SK-N-SH (cell line): ENCODE data around the gene IQGAP1. TPM values are rescaled to one million over a fixed set of nuclear protein-coding genes. Genes with fewer than 3 reads are reported as not detected.

Experiments
- CTCF ChIA-PET: fragments of 300-600, 350-600 bp; formaldehyde crosslinking; extraction: SDS; loops from one replicate; lab custom pipeline; 2021; lab: Yijun Ruan, JAX
- POLR2A ChIA-PET: fragments of 350-600 bp; sonication (Branson Sonifier 250); formaldehyde crosslinking; extraction: SDS; loops from one replicate; lab custom pipeline; 2020; ENCODE audit warnings: antibody characterized with exemption, inconsistent platforms; lab: Yijun Ruan, JAX
- DNase-seq: peaks from one replicate; pipeline ENCODE4 v3.0.0; 2012
- H2AFZ ChIP-seq: fragments of 200-600 bp; sonication (generic); 2 replicates; pipeline ENCODE4 v1.8.1; 2016; ENCODE audit warnings: antibody characterized with exemption, mild to moderate bottlenecking, low read depth
- H3F3A ChIP-seq: fragments of 200-600 bp; sonication (generic); replicated peaks from 2 replicates; pipeline ENCODE3; 2016; ENCODE audit warnings: antibody characterized with exemption, mild to moderate bottlenecking; ENCODE audit not compliant: insufficient read depth
- H3K27ac ChIP-seq, 2 experiments: fragments of 200-500 bp in 1 of 2; fragments of 200-600 bp in 1 of 2; sonication (Bioruptor generic) in 1 of 2; sonication (generic), shearing (Covaris generic) in 1 of 2; 2 replicates each; pipeline versions ENCODE4 v1.5.1 to v1.6.1; 2014 to 2016; ENCODE audit warnings: low read depth in 2 of 2, inconsistent platforms in 1 of 2, low read length in 1 of 2, mild to moderate bottlenecking in 1 of 2, mixed read lengths in 1 of 2
- H3K27me3 ChIP-seq: fragments of 200-600 bp; sonication (generic), shearing (Covaris generic); 2 replicates; pipeline ENCODE4 v1.6.1; 2016; ENCODE audit warnings: mixed run types; ENCODE audit not compliant: insufficient read depth
- H3K36me3 ChIP-seq, 2 experiments: fragments of 200-500 bp in 1 of 2; fragments of 200-600 bp in 1 of 2; sonication (Bioruptor generic) in 1 of 2; sonication (generic) in 1 of 2; replicated peaks in 1 of 2; 2 replicates each; pipeline versions ENCODE3 to v1.5.1; 2014 to 2016; ENCODE audit warnings: low read length in 1 of 2, mild to moderate bottlenecking in 1 of 2; ENCODE audit not compliant: insufficient read depth in 2 of 2, control insufficient read depth in 1 of 2
- H3K4me1 ChIP-seq, 2 experiments: fragments of 200-500 bp in 1 of 2; fragments of 200-600 bp in 1 of 2; sonication (Bioruptor generic) in 1 of 2; sonication (generic), shearing (Covaris generic) in 1 of 2; 2 replicates each; pipeline versions ENCODE4 v1.5.1 to v1.6.1; 2014 to 2016; ENCODE audit warnings: low read depth in 1 of 2, low read length in 1 of 2, mixed run types in 1 of 2; ENCODE audit not compliant: insufficient read depth in 2 of 2, control insufficient read depth in 1 of 2
- H3K4me2 ChIP-seq: fragments of 200-600 bp; sonication (generic), shearing (Covaris generic); 2 replicates; pipeline ENCODE4 v1.6.1; 2017; ENCODE audit warnings: mixed run types
- H3K4me3 ChIP-seq, 2 experiments: fragments of 200-500 bp in 1 of 2; fragments of 200-600 bp in 1 of 2; sonication (Bioruptor generic) in 1 of 2; sonication (generic), shearing (Covaris generic) in 1 of 2; 2 replicates each; pipeline versions ENCODE4 v1.5.1 to v1.8.1; 2014 to 2016; ENCODE audit warnings: low read depth in 2 of 2, inconsistent platforms in 1 of 2, low read length in 1 of 2, mild to moderate bottlenecking in 1 of 2, mixed read lengths in 1 of 2, moderate library complexity in 1 of 2
- H3K79me2 ChIP-seq: fragments of 200-600 bp; sonication (generic); 2 replicates; pipeline ENCODE4 v1.8.1; 2017; ENCODE audit warnings: mild to moderate bottlenecking; ENCODE audit not compliant: insufficient read depth
- H3K9ac ChIP-seq: fragments of 200-600 bp; sonication (generic); 2 replicates; pipeline ENCODE4 v1.6.1; 2017; ENCODE audit warnings: mixed run types
- H3K9me2 ChIP-seq: fragments of 200-600 bp; sonication (generic); 2 replicates; pipeline ENCODE4 v1.6.1; 2017; ENCODE audit warnings: mixed run types
- H3K9me3 ChIP-seq: fragments of 200-600 bp; sonication (generic); 2 replicates; pipeline ENCODE4 v1.6.1; 2017; ENCODE audit warnings: mixed run types, mild to moderate bottlenecking, moderate library complexity
- H4K20me1 ChIP-seq: fragments of 200-600 bp; sonication (generic); 2 replicates; pipeline ENCODE4 v1.6.1; 2017; ENCODE audit warnings: mild to moderate bottlenecking, mixed run types; ENCODE audit not compliant: insufficient read depth
- EP300 ChIP-seq, 2 experiments: IDR thresholded peaks; 2 replicates each; pipeline versions ENCODE4 v1.4.0 to v1.6.1; 2012; ENCODE audit warnings: borderline replicate concordance in 1 of 2, low read depth in 1 of 2, low read length in 1 of 2
- EZH2phosphoT487 ChIP-seq: fragments of 200-600 bp; sonication (generic); IDR thresholded peaks from 2 replicates; pipeline ENCODE4 v1.6.1; 2017; ENCODE audit warnings: low read depth, mixed run types, mild to moderate bottlenecking, antibody characterized with exemption, moderate library complexity, borderline replicate concordance
- FOSL2 ChIP-seq: IDR thresholded peaks from 2 replicates; pipeline ENCODE4 v1.4.0; 2012; ENCODE audit warnings: low read depth, mild to moderate bottlenecking, moderate library complexity, borderline replicate concordance
- FOXJ3 ChIP-seq: sonication (generic); formaldehyde crosslinking; IDR thresholded peaks from 2 replicates; pipeline ENCODE4 v1.5.1; 2020; ENCODE audit warnings: mild to moderate bottlenecking, missing genetic modification reagents
- FOXM1 ChIP-seq: IDR thresholded peaks from 2 replicates; pipeline ENCODE4 v1.4.0; 2012; ENCODE audit warnings: low read depth, mild to moderate bottlenecking
- JUND ChIP-seq: IDR thresholded peaks from 2 replicates; pipeline ENCODE4 v1.4.0; 2012
- NRF1 ChIP-seq: IDR thresholded peaks from 2 replicates; pipeline ENCODE4 v1.6.1; 2012; ENCODE audit warnings: low read depth, mild to moderate bottlenecking, low read length
- POLR2AphosphoS5 ChIP-seq: IDR thresholded peaks from 2 replicates; pipeline ENCODE4 v1.6.1; 2012; ENCODE audit warnings: low read depth, low read length
- RAD21 ChIP-seq: IDR thresholded peaks from 2 replicates; pipeline ENCODE4 v1.6.1; 2012; ENCODE audit warnings: mild to moderate bottlenecking, low read length
- RFX5 ChIP-seq: IDR thresholded peaks from 2 replicates; pipeline ENCODE4 v1.6.1; 2012; ENCODE audit warnings: mild to moderate bottlenecking, improper control_type of control experiment, low read length
- SIN3A ChIP-seq: IDR thresholded peaks from 2 replicates; pipeline ENCODE4 v1.6.1; 2012; ENCODE audit warnings: low read depth, mild to moderate bottlenecking, low read length, moderate library complexity, borderline replicate concordance
- TAF1 ChIP-seq: IDR thresholded peaks from 2 replicates; pipeline ENCODE4 v1.6.1; 2012; ENCODE audit warnings: low read depth, mild to moderate bottlenecking, low read length, moderate library complexity, borderline replicate concordance
- TCF12 ChIP-seq: IDR thresholded peaks from 2 replicates; pipeline ENCODE4 v1.4.0; 2012
- TEAD4 ChIP-seq: IDR thresholded peaks from 2 replicates; pipeline ENCODE4 v1.4.0; 2012; ENCODE audit warnings: mild to moderate bottlenecking, borderline replicate concordance; ENCODE audit not compliant: insufficient read depth
- YY1 ChIP-seq: IDR thresholded peaks from 2 replicates; pipeline ENCODE4 v1.4.0; 2012; ENCODE audit warnings: low read depth, mild to moderate bottlenecking
- whole genome bisulfite sequencing: methylation state at CpG from one replicate; pipeline ENCODE4 v1.1.6; 2017; ENCODE audit warnings: low lambda C conversion rate; 5-methylcytosine and 5-hydroxymethylcytosine counted together
- polyA plus RNA-seq, 3 experiments: library from polyadenylated mRNA; depleted of rRNA; stranded (reverse); fragments of >200 nt; gene quantifications; 2 replicates each; pipeline ENCODE4 v1.2.3, GENCODE V29; 2012
- TF ChIP-seq, protein P1 (sequence below): fragments of 150-350 bp; IDR thresholded peaks from 2 replicates; pipeline ENCODE4 v1.6.1; 2016; ENCODE audit warnings: mild to moderate bottlenecking, low read depth, low read length
- TF ChIP-seq, protein P2 (sequence below): fragments of 150-350 bp; IDR thresholded peaks from 2 replicates; pipeline ENCODE4 v1.6.1; 2017; ENCODE audit warnings: antibody characterized with exemption, low read length, low read depth, borderline replicate concordance
- TF ChIP-seq, protein P3 (sequence below): IDR thresholded peaks from 2 replicates; pipeline ENCODE4 v1.4.0; 2012; ENCODE audit warnings: low read depth
- TF ChIP-seq, protein P4 (sequence below): IDR thresholded peaks from 2 replicates; pipeline ENCODE4 v1.6.1; 2012; ENCODE audit warnings: mild to moderate bottlenecking, low read depth, low read length, moderate library complexity
- TF ChIP-seq, protein P5 (sequence below): IDR thresholded peaks from 2 replicates; pipeline ENCODE4 v1.4.0; 2012; ENCODE audit warnings: low read depth, borderline replicate concordance
- TF ChIP-seq, protein P6 (sequence below): IDR thresholded peaks from 2 replicates; pipeline ENCODE4; 2012

Gene IQGAP1
- polyA plus RNA-seq, 1 of the 3 experiments (the other 2 are of a cell fraction): 56.5 TPM

DNA sequence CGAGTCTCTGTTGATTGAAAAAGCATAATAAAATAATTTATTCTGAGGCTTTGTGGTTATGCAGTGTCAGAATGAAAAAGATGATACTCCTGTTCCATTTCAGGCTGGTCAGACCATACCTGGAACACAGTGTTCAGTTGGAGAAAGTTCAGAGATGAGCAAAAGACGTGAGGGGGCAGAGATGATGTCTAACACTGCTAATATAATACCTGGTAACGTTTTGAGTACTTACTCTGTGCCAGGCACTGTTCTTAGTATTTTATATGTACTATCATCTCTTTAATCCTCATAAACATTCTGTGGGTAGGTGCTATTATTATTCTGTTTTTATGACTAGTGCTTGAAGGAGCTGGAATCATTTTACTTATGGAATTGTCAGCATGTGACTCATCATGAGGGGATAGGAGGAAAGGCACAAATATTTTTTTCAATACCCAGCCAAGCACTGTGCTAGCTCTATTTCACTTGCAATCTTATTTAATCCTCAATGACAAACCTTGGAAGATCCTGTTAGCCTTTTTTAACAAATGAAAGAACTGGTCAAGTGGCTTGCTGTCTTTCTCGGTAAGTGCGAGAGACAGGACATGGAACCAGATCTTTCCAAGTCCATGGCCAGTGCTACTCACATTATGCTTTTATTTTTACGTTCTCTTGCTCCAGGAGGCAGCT, 31.8 kb downstream of the IQGAP1 start:
- H3K27me3 ChIP-seq: no peaks in the 10 kb centered on the region
- peak overlapping the region; percentile 54 for H3K9ac ChIP-seq
- H3K9me3 ChIP-seq: no peaks in the 10 kb centered on the region
- peak overlapping the region; percentile 21 to 51; a peak in 3 of 4 replicates for H3K4me3 ChIP-seq
- H3K4me1 ChIP-seq: peaks cover 0 to 55% of the 10 kb centered on the region in 2 experiments; a peak in 3 of 4 replicates
- peaks cover 40% of the 10 kb centered on the region for H4K20me1 ChIP-seq
- 13% methylated on average over 6 of the region's 6 CpGs for WGBS
- H3K9me2 ChIP-seq: no peaks in the 10 kb centered on the region
- H3K36me3 ChIP-seq: peaks cover 0 to 4% of the 10 kb centered on the region in 2 experiments
- no peak for DNase-seq
- CTCF ChIA-PET: no interaction called here
- H3K79me2 ChIP-seq: peaks cover 97% of the 10 kb centered on the region
- TF ChIP-seq JUND (peak; percentile 85), FOSL2 (peak; percentile 92), EZH2phosphoT487 (no peak), YY1 (0 out of 2 replicates have a peak, but pooled peaks have one; percentile 25), FOXM1 (no peak), TAF1 (no peak), FOXJ3 (CRISPR knock-in tag) (no peak), NRF1 (no peak), EP300 (IDR thresholded peaks at IDR 0.05; ENCODE audit: borderline replicate concordance in 1 of 2, low read depth in 1 of 2, low read length in 1 of 2) (peak in 1 of 2 experiments; percentile 44; a peak in 1 of 4 replicates), POLR2AphosphoS5 (0 out of 2 replicates have a peak, but pooled peaks have one; percentile 37), SIN3A (0 out of 2 replicates have a peak, but pooled peaks have one; percentile 11), RAD21 (no peak), TCF12 (peak; percentile 79), TEAD4 (no peak), RFX5 (no peak)
- TF ChIP-seq, protein P1, sequence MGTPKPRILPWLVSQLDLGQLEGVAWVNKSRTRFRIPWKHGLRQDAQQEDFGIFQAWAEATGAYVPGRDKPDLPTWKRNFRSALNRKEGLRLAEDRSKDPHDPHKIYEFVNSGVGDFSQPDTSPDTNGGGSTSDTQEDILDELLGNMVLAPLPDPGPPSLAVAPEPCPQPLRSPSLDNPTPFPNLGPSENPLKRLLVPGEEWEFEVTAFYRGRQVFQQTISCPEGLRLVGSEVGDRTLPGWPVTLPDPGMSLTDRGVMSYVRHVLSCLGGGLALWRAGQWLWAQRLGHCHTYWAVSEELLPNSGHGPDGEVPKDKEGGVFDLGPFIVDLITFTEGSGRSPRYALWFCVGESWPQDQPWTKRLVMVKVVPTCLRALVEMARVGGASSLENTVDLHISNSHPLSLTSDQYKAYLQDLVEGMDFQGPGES: no peak
- TF ChIP-seq, protein P2, sequence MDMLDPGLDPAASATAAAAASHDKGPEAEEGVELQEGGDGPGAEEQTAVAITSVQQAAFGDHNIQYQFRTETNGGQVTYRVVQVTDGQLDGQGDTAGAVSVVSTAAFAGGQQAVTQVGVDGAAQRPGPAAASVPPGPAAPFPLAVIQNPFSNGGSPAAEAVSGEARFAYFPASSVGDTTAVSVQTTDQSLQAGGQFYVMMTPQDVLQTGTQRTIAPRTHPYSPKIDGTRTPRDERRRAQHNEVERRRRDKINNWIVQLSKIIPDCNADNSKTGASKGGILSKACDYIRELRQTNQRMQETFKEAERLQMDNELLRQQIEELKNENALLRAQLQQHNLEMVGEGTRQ: no peak
- TF ChIP-seq, protein P3, sequence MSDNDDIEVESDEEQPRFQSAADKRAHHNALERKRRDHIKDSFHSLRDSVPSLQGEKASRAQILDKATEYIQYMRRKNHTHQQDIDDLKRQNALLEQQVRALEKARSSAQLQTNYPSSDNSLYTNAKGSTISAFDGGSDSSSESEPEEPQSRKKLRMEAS: peak; percentile 47; the same call in 1 of the 2 replicates
- TF ChIP-seq, protein P4, sequence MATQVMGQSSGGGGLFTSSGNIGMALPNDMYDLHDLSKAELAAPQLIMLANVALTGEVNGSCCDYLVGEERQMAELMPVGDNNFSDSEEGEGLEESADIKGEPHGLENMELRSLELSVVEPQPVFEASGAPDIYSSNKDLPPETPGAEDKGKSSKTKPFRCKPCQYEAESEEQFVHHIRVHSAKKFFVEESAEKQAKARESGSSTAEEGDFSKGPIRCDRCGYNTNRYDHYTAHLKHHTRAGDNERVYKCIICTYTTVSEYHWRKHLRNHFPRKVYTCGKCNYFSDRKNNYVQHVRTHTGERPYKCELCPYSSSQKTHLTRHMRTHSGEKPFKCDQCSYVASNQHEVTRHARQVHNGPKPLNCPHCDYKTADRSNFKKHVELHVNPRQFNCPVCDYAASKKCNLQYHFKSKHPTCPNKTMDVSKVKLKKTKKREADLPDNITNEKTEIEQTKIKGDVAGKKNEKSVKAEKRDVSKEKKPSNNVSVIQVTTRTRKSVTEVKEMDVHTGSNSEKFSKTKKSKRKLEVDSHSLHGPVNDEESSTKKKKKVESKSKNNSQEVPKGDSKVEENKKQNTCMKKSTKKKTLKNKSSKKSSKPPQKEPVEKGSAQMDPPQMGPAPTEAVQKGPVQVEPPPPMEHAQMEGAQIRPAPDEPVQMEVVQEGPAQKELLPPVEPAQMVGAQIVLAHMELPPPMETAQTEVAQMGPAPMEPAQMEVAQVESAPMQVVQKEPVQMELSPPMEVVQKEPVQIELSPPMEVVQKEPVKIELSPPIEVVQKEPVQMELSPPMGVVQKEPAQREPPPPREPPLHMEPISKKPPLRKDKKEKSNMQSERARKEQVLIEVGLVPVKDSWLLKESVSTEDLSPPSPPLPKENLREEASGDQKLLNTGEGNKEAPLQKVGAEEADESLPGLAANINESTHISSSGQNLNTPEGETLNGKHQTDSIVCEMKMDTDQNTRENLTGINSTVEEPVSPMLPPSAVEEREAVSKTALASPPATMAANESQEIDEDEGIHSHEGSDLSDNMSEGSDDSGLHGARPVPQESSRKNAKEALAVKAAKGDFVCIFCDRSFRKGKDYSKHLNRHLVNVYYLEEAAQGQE: no peak
- TF ChIP-seq, protein P5, sequence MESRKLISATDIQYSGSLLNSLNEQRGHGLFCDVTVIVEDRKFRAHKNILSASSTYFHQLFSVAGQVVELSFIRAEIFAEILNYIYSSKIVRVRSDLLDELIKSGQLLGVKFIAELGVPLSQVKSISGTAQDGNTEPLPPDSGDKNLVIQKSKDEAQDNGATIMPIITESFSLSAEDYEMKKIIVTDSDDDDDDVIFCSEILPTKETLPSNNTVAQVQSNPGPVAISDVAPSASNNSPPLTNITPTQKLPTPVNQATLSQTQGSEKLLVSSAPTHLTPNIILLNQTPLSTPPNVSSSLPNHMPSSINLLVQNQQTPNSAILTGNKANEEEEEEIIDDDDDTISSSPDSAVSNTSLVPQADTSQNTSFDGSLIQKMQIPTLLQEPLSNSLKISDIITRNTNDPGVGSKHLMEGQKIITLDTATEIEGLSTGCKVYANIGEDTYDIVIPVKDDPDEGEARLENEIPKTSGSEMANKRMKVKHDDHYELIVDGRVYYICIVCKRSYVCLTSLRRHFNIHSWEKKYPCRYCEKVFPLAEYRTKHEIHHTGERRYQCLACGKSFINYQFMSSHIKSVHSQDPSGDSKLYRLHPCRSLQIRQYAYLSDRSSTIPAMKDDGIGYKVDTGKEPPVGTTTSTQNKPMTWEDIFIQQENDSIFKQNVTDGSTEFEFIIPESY: no peak
- TF ChIP-seq, protein P6, sequence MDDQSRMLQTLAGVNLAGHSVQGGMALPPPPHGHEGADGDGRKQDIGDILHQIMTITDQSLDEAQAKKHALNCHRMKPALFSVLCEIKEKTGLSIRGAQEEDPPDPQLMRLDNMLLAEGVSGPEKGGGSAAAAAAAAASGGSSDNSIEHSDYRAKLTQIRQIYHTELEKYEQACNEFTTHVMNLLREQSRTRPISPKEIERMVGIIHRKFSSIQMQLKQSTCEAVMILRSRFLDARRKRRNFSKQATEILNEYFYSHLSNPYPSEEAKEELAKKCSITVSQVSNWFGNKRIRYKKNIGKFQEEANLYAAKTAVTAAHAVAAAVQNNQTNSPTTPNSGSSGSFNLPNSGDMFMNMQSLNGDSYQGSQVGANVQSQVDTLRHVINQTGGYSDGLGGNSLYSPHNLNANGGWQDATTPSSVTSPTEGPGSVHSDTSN: peak; percentile 67
- H3K27ac ChIP-seq: peak overlapping the region; percentile 76 to 96; a peak in 3 of 4 replicates
- no peak overlapping the region for H2AFZ ChIP-seq
- peak overlapping the region; percentile 81 for H3K4me2 ChIP-seq
- POLR2A ChIA-PET: no interaction called here
- H3F3A ChIP-seq: peaks cover 47% of the 10 kb centered on the region
